Smooth muscle cell (in vitro differentiated cells): Measurements from ENCODE around the gene ATP6V1C2. TPM values are rescaled to one million over a fixed set of nuclear protein-coding genes. Genes with fewer than 3 reads are reported as not detected.

Source experiments
- DNase-seq: peaks from one replicate; lab custom pipeline; 2025; ENCODE audit not compliant: unreplicated experiment; lab: John Stamatoyannopoulos, UW
- H2AFZ ChIP-seq: fragments of 200-600 bp; sonication (generic); 2 replicates; pipeline ENCODE4 v1.6.0; 2016; ENCODE audit warnings: antibody characterized with exemption, low read depth, mild to moderate bottlenecking
- H3F3A ChIP-seq: fragments of 200-600 bp; sonication (generic); 2 replicates; pipeline ENCODE4 v1.6.0; 2017; ENCODE audit warnings: antibody characterized with exemption, low read depth
- H3K27ac ChIP-seq: fragments of 200-600 bp; sonication (generic); 2 replicates; pipeline ENCODE4 v1.5.1; 2016; ENCODE audit warnings: low read depth, mild to moderate bottlenecking
- H3K27me3 ChIP-seq: fragments of 200-600 bp; sonication (generic); 2 replicates; pipeline ENCODE4 v1.6.1; 2016; ENCODE audit warnings: low read depth, mild to moderate bottlenecking
- H3K36me3 ChIP-seq: fragments of 200-600 bp; sonication (generic); 2 replicates; pipeline ENCODE4 v1.5.1; 2016; ENCODE audit warnings: low read depth
- H3K4me1 ChIP-seq: fragments of 200-600 bp; sonication (generic); 2 replicates; pipeline ENCODE4 v1.5.1; 2016; ENCODE audit warnings: low read depth
- H3K4me2 ChIP-seq: fragments of 200-600 bp; sonication (generic); 2 replicates; pipeline ENCODE4 v1.6.0; 2016; ENCODE audit warnings: mild to moderate bottlenecking
- H3K4me3 ChIP-seq: fragments of 200-600 bp; sonication (generic); 2 replicates; pipeline ENCODE4 v1.5.1; 2016; ENCODE audit warnings: mild to moderate bottlenecking
- H3K79me2 ChIP-seq: fragments of 200-600 bp; sonication (generic); 2 replicates; pipeline ENCODE4 v1.6.0; 2016; ENCODE audit warnings: low read depth, mild to moderate bottlenecking
- H3K9ac ChIP-seq: fragments of 200-600 bp; sonication (generic); 2 replicates; pipeline ENCODE4 v1.6.0; 2016; ENCODE audit warnings: low read depth
- H3K9me3 ChIP-seq: fragments of 200-600 bp; sonication (generic); replicated peaks from 2 replicates; pipeline ENCODE4 v1.5.1; 2016; ENCODE audit warnings: low read depth
- H4K20me1 ChIP-seq: fragments of 200-600 bp; sonication (generic); 2 replicates; pipeline ENCODE4 v1.6.0; 2016; ENCODE audit warnings: low read depth
- CTCF ChIP-seq: fragments of 200-600 bp; sonication (generic); IDR thresholded peaks from 2 replicates; pipeline ENCODE4 v1.5.1; 2017; ENCODE audit warnings: borderline replicate concordance, mild to moderate bottlenecking, antibody characterized with exemption; ENCODE audit not compliant: insufficient read depth, poor library complexity, severe bottlenecking
- WGBS: methylation state at CpG from one replicate; pipeline ENCODE4 v1.1.7; 2016; ENCODE audit warnings: low lambda C conversion rate; 5-methylcytosine and 5-hydroxymethylcytosine counted together
- polyA plus RNA-seq: library from polyadenylated mRNA; unstranded; fragments of >200 nt; fragmentation: Nextera tagmentation; extraction: Ambion mirVana; gene quantifications from 2 replicates; pipeline ENCODE4 v1.2.1, GENCODE V29; 2016
- small RNA-seq: library from RNA; depleted of rRNA; stranded (forward); fragments of <200 nt; gene quantifications from one replicate; pipeline ENCODE3, GENCODE V24; 2014
- total RNA-seq: library from RNA; depleted of rRNA; stranded (reverse); fragments of >200 nt; gene quantifications from 2 replicates; pipeline ENCODE4 v1.2.3, GENCODE V29; 2014

Gene ATP6V1C2
- total and polyA plus RNA-seq, 2 experiments from 2014 or later = 0.53 to 1.5 TPM

GRCh38 chr2:10834068-10834655 lies 112.7 kb downstream of the ATP6V1C2 start:
- H3K9me3 ChIP-seq = no peaks in the 10 kb centered on the region
- H3K9ac ChIP-seq = no peak overlapping the region
- no peak overlapping the region for H3K27ac ChIP-seq
- TF ChIP-seq CTCF = no peak
- no peak overlapping the region for H3K4me3 ChIP-seq
- H3K79me2 ChIP-seq = no peaks in the 10 kb centered on the region
- no peaks in the 10 kb centered on the region for H4K20me1 ChIP-seq
- H3K36me3 ChIP-seq = no peaks in the 10 kb centered on the region
- no peak for DNase-seq
- H3F3A ChIP-seq = no peaks in the 10 kb centered on the region
- no peak overlapping the region for H3K4me2 ChIP-seq
- H2AFZ ChIP-seq = no peak overlapping the region
- 87% methylated on average over 8 of the region's 8 CpGs for WGBS
- H3K27me3 ChIP-seq = peaks cover 7% of the 10 kb centered on the region
- no peaks in the 10 kb centered on the region for H3K4me1 ChIP-seq

Small RNA genes within 50 kb of the gene (small RNA-seq; reads per million reads assigned to genes)
- gene RNU7-138P (not detected), gene RNU7-176P (not detected)

Other genes starting within 250 kb of the ATP6V1C2 start
- gene NOL10, start 31.7 kb upstream of the ATP6V1C2 start, total RNA-seq = 27.0 and 29.5 TPM in 2 replicates
- gene NOL10, start 31.7 kb upstream of the ATP6V1C2 start, polyA plus RNA-seq = 18.0 and 19.8 TPM in 2 replicates
- gene PDIA6, start 91.2 kb downstream of the ATP6V1C2 start, total RNA-seq = 360 and 470 TPM in 2 replicates
- gene PDIA6, start 91.2 kb downstream of the ATP6V1C2 start, polyA plus RNA-seq = 509 and 671 TPM in 2 replicates
- 0.13 TPM in 1 of 2 replicates, not detected in the other for gene KCNF1, start 190.3 kb downstream of the ATP6V1C2 start, total RNA-seq
- gene KCNF1, start 190.3 kb downstream of the ATP6V1C2 start, polyA plus RNA-seq = 0.55 TPM in 1 of 2 replicates, not detected in the other